PC-9 (cell line): ENCODE data around the gene SLC4A2.

ENCODE experiments used
- EZH2 ChIP-seq: fragments of 200-600 bp; sonication (generic); IDR thresholded peaks from 2 replicates; pipeline ENCODE4 v1.8.0; 2017; ENCODE audit warnings: antibody characterized with exemption, low read depth
- TF ChIP-seq, protein P1 (sequence below): fragments of 200-600 bp; sonication (generic); conservative IDR thresholded peaks from 2 replicates; pipeline ENCODE4 v1.6.1; 2017; ENCODE audit warnings: mixed run types, antibody characterized with exemption, mild to moderate bottlenecking, moderate library complexity

DNA sequence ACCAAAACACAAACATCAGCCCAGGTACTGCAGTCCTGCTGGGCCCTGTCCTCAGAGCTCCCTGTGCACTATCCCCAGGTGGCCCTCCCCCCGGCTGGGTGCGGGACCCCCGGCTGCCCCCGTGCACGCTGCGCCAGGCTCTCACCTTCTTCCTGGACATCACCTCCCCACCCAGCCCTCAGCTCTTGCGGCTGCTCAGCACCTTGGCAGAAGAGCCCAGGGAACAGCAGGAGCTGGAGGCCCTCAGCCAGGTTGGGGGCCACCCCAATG is 49.4 kb upstream of the SLC4A2 start:
- TF ChIP-seq, protein P1, sequence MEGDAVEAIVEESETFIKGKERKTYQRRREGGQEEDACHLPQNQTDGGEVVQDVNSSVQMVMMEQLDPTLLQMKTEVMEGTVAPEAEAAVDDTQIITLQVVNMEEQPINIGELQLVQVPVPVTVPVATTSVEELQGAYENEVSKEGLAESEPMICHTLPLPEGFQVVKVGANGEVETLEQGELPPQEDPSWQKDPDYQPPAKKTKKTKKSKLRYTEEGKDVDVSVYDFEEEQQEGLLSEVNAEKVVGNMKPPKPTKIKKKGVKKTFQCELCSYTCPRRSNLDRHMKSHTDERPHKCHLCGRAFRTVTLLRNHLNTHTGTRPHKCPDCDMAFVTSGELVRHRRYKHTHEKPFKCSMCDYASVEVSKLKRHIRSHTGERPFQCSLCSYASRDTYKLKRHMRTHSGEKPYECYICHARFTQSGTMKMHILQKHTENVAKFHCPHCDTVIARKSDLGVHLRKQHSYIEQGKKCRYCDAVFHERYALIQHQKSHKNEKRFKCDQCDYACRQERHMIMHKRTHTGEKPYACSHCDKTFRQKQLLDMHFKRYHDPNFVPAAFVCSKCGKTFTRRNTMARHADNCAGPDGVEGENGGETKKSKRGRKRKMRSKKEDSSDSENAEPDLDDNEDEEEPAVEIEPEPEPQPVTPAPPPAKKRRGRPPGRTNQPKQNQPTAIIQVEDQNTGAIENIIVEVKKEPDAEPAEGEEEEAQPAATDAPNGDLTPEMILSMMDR, result no peak
- no peak for TF ChIP-seq EZH2
